GM11168 (cell line): ENCODE results near the gene RAB31.
"Not testable (repeated sequence)": the region's sequence is repeated elsewhere in the genome, so short reads cannot be mapped to it uniquely, and the experiment has no call there.

ENCODE experiments used
- in situ Hi-C: fragments of 300-500 bp; cut with MboI; formaldehyde crosslinking; loops from one replicate; pipeline ENCODE4 v1.12.0; 2022; ENCODE audit warnings: low sequenced_read_pairs; ENCODE audit not compliant: unreplicated experiment

Gene RAB31

DNA sequence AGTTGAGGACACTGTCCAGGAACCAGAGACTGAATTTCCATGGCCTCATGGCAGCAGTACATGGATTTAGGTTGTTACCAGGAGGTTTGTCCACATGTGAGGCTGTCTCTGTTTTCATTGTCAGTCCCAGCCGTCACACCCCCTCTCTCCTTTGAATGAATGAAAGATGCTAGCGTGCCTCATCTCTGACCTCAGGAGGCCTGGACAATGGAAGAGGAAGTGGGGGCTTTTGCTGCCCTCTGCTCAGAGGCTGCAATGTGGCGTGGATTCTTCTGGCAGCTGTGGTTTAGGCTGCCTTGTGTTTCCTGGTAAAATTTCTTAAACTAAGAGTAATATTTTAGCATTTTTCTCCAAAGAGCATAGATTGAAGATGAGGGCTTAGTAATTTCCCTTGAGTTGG is 47.5 kb downstream of the RAB31 start:
- in situ Hi-C loops, result no loop called here

DNA sequence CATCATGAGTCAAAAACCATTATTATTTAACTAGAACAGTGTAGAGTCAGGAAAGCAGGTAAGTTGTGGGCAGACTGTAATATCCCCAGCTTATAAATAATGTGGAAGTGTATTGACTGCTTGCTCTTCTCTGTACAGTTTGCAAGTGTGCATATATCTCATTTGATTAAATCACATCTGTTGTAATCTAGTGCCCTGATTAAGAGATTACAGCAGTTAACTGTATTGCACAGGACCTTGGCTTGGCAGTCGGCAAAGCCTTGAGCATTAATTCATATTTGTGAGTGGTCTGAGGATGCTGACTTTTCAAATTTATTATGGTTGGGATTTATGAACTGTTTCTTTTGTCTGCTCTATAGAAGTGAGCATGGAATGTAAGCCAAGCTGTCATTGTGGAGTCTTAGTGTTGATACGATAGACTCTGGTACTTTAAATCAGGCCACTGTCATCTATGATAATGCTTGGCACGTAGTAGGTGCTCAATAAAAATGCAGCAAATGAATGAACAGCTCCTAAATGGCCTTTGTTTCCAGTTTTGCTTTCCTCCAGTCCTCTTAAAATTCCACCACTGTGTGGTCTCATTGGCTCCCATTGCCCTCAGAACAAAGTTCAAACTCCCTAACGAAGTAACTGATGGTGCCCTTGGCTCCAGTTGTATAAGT is 48.3 kb downstream of the RAB31 start:
- in situ Hi-C loops, result no loop called here

DNA sequence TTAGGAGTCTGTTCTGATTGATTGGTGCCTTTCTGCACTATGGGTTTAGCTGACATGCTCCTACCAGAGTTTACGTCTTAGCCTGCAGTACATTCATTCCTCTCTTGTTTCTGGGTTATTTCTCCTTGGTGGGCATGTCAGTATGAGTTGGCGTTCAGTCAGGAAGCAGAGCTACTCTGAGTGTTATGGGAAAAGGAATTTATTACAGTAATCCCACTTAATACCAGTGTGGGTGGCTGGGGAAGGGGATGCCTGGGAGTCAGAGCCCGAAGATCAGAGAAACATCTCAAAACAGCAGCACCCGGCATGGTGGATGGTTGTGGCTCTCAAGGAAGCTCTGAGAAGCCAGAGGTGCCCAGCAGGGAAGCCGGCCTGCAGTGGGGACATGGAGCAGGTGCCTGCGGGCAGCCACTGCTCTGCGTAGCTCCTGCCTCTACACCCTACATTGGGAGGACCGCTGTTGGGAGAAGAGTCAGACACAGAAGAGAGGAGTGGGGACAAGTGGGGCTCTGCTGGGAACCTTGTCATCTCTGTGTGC is 48.9 kb downstream of the RAB31 start:
- in situ Hi-C loops, result no loop called here

DNA sequence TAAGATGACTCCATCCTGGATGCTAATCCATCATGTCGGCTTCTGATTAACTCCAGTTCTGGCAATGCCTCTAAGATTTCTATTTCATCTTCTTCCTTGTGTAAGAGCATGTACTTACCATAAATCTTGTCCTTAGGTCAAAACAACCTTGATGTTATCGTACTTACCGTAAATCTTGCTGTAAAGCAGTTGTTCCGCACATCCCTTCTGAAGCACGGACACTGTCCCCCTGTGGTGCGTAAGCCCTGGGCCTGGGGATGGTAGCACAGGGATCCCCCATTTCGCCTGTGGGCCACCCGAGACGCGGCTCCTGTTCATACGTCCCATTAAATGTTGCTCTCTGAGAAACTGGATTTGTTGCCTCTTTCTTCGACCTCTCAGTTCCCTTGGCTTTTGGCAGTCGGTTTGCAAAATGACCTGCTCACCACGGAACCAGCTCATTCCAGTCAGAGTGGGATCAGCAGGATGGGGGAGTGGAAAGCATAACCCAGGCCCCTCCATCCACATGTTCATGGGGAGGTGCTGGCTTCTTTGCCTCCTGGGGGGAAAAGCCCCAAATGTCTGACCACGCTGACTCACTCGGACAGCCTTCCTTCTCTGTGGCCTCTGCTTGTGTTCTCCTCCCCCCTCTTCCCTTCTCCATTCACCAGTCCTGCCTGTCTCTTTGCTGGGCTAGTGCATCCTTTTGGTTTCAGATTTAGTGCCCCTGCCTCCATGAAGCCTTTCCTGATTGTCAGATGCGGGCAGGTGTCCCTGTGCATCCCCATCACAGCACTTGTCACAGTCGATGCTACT is 49.9 kb downstream of the RAB31 start:
- in situ Hi-C loops, result no loop called here

DNA sequence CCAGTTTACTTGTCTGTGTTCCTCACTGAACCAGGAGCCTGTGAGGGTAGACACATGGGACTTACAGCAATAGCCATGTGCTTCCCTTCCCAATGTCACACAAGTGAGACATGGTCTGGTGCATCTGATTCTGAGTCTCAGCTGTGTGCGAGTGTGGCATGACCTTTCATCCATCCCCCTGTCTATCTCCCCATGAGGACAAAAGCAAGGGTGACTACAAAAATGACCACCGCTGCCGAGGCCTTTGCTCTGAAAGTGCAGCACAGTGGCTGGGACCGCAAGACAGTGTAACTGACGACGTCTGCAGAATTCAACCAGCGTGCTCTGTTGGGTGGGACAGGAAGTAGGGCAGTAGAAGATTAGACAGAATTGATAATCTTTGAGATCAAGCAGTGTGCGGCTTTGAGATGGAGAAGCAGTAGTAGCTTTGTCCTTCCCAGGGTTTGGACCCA is 50.5 kb downstream of the RAB31 start:
- in situ Hi-C loops, result no loop called here

DNA sequence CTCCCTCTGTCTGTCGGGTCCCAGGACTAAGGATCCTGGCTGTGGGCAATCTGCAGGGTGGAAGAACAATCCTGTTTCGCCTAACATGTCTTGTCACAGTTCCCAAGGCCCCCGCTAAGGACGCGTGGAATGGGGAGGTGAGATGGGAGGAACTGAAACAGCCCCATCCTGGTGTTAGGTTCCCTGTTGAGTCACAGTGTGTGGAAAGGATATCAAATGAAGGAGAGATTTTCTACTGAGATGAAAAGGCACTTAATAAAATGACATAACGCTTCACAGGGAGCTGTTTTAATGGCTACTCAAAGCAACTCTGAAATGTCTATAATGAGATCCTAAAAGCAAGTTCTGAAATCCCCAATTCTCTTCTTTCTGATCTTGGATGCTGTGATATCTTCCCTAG is 52.5 kb downstream of the RAB31 start:
- in situ Hi-C loops, result no loop called here

DNA sequence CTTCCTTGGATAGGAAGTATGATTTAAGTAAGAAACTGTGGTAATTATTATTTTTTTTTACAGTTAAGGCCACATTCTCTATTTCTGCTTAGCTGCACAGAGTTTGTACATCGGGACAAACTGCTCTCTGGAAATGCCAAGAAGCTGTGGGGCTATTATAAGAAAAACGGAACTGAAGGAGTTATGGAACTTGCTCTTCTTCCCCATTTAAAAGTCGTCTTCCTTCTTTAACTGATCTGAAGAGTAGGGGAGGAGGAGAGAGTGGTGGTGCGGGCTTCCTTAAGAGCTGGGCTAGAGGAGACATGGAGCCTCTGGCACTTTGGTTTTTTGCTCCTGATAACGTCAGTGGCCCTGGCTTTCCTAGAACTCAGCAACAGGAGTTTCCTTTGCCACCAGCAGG is 54.4 kb downstream of the RAB31 start:
- in situ Hi-C loops, result no loop called here

DNA sequence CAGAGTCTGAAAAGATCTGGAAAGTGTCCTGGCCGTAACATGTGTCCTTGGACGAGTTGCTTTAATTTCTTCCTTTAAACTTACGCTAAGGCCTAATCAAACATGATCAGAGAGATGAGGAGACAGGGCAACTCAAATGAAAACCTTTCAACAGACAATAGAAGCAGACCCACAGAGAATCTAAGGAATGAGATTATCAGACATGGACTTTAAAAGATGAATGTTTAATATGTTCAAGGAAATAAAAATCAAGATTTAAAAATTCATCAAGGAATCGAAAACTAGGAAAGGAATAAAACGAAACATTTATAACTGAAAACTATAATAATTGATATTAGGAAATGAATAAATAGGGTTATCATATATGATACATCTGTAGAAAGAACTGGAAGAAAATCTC is 55.1 kb downstream of the RAB31 start:
- in situ Hi-C loops, result no loop called here

DNA sequence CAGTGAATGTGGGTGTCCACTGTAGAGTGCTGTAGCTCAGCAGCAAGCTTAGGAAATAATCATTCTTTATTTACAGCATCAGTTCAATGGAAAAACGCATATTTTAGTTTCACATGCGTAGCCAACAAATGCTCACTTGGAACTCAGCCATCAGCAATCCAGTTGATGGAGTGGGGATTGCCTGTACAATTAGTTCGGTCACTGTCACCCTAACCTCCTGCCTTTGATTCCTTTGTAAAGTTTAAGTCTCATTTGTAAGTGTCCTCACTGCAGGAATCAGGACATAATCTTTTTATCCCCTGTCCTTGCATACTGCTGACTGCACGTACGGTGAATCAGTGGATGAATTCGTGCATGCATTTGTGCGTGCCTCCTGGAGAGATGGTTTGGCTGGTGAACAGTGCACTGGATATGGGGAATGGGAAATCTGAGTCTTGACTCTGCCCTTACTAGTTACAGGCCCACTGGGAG is 55.9 kb downstream of the RAB31 start:
- in situ Hi-C loops, result no loop called here

DNA sequence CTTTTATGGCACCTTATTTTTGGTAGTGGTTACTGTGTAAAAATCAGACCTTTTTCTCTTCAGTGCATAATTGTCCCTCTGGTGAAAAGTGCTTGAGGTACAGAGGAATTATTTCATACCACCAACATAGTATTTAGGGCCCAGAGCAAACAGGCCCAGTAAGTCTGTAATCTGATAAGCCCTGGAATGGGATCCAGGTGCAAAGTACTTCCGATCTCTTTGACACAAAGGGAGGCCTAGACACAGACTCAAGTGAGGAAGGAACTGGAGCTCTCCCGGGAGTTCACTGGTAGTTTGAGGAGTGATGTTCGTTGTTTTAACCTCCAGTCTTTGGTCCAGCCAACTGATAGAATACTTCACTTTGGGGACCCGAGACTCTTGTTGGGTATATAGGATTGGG is 57.4 kb downstream of the RAB31 start:
- in situ Hi-C loops, result no loop called here

DNA sequence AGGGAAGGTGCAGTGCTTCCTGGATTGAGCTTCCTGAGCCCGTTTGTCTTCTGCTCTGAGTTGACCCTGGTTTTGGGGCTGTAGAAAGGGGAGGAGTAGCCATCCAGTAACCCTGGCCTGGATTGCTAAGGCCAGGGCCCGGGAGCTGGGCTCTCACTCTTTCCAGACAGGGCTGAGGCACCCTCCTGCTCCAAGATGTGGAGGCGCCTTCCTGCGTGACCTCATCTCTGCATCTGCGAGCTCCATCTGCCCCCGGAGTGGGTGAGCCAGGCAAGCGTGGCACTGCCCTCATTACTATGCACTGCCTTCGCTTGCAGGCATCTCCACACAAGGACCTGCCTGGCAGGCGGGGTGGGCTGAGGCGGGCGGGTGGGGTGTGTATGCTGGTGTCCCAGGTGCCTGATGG is 58.0 kb downstream of the RAB31 start:
- in situ Hi-C loops, result no loop called here

DNA sequence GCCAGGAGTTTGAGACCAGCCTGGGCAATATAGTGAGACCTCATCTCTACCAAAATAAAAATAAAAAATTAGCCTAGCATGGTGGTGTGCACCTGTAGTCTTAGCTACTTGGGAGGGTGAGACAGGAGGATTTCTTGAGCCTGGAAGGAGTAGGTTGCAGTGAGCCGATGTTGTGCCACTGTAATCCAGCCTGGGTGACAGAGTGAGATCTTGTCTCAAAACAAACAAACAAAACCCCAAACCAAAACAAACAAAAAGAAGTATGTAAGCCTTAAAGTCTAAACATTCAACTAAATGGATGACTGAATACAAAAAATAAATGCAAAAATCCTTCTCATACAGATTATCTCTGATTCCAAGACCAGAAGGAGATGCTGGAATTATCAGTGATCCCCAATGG is 58.6 kb downstream of the RAB31 start:
- in situ Hi-C loops, result no loop called here

DNA sequence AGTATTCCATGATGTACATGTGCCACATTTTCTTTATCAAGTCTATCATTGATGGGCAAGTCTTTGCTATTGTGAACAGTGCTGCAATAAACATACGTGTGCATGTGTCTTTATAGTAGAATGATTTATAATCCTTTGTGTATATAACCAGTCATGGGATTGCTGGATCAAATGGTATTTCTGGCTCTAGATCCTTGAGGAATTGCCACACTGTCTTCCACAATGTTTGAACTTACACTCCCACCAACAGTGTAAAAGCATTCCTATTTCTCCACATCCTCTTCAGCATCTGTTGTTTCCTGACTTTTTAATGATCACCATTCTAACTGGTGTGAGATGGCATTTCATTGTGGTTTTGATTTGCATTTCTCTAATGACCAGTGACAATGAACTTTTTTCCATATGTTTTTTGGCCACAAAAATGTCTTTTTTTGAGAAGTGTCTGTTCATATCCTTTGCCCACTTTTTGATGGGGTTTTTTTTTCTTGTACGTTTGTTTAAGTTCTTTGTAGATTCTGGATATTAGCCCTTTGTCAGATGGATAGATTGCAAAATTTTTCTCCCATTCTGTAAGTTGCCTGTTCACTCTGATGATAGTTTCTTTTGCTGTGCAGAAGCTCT is 60.1 kb downstream of the RAB31 start:
- in situ Hi-C loops, result not testable (repeated sequence)

DNA sequence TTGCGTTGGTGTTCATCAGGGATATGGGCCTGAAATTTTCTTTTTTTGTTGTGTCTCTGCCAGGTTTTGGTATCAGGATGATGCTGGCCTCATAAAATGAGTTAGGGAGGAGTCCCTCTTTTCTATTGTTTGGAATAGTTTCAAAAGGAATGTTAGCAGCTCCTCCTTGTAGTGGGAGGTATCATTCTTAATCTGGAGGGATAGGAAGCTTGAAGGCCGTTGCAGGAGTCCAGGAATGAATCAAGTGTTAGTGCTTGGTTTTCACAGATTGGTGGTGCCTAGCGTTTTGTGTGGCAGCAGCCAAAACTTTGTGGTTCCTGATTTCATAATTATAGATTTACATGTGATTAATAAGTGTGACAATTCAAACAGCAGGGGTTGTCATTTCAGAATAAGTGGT is 62.0 kb downstream of the RAB31 start:
- in situ Hi-C loops, result not testable (repeated sequence)

DNA sequence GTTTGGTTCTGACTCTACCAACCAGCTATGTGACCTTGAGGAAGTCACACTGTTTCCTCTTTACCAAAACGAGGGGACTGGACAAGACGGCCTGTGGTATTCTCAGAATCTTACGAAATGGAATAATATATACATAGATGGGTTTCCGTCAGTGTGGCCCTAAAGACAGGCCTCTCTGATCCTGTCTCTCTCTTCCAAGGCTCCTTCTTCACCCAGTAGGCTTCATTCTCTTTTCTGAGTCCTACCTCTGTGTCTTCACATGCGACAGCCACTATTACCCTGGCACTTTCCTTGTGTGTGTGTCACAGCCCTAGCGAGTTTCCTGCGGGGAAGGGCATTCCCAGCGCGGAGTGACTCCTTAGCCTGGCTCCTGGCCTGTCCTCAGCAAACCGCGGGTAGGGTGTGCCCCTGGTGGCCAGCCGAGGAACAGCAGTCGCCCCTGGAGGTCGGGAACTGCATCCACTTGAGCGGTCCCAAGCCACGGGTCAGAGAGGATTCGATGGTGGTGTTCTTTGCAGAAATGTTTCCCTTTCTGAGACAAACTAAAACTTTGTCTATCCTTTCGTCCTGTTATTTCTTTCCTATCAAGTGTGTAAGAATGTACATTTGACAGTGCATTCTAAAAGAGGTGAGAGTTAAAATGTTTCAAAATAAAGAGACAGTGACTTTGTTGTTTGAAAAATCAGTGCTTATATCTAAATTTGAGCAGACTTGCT is 63.3 kb downstream of the RAB31 start:
- in situ Hi-C loops, result no loop called here

DNA sequence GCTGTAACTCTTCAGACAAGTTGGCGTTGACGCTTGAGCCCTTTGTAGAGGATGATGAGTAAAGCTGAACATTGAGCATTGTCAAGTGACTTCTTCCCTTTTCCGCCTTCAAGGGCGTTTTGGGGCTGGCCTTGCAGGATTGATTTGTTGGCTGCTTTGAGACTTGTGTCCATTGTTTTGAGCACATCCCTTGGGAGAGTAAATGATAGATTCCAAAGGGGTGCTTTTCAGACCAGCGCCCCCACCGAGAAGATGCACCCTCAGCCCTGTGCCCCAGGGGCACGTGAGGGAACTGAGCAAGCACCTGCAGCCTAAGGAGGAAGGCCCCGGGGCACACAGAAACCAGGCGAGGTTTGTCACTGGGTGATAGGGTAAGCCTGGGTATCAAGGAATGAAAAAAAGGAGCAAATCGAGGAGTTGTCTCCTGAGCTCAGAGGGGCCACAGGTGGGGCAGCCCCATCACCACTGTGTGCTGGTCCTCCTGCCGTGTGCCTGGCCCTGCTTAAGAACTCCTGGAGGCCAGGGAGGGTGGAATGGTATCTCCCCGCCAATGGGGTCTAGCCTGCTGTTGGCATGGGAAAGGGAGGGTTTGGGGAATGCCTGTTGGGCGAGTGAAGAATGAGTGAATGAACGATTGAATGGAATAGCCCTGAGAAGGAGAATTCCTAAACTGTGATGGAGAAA is 64.0 kb downstream of the RAB31 start:
- in situ Hi-C loops, result no loop called here

DNA sequence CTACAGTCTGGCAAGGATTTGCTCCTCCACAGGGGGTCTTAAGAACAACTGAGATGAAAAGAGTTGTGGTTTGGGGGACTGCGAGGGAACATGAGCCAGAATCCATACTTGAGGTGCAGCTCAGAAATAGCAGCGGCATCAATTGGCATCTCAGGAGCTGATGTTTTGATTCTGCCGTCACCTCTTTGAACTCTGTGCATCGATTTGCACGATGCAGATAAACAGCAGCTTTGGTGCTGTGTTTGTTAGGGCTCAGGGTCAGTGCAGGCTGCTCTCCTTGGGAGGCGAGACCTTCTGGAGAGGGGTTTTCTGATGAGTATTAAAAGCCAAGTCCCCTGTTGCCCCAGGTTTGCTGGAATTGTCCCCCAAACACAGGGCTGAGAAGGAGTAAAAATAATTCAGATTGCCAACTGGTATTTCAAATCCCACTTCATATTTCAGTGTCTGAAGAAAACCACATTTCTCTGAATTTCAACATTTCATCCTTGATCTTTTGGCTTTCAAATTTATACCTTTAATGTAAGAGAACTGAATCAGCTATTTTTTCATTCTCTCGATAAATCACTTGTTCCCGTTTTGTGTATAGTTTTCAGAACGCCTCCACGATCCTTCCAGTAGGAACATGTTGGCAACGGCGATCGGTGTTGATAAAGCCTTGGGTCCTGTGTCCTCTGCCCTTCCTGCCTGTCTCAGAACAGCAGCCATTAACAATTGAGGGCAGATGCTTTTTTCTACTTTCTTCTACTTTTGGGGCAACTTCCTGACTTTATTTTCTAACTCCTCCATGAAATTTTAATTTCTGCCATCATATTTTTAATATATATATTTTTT is 65.0 kb downstream of the RAB31 start:
- in situ Hi-C loops, result no loop called here

DNA sequence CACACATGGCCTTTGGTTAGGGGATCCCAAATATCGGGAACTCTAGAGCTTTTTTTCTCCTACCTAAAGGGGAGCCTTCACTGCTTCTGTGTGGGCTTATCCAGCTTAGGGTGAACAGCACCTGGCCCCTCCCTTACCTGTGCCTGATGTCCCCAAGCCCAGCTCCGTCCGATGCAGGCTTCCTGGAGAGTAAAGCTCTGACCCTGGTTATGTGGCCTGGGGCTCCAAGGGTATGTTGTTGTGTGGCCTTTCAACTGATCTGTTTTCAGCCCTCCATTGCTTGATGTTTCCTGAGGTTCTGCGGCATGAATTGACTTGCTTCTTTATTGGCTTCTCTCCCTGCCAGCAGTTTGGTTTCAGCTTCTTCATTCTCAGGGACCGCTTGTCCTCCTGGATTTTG is 66.0 kb downstream of the RAB31 start:
- in situ Hi-C loops, result no loop called here

DNA sequence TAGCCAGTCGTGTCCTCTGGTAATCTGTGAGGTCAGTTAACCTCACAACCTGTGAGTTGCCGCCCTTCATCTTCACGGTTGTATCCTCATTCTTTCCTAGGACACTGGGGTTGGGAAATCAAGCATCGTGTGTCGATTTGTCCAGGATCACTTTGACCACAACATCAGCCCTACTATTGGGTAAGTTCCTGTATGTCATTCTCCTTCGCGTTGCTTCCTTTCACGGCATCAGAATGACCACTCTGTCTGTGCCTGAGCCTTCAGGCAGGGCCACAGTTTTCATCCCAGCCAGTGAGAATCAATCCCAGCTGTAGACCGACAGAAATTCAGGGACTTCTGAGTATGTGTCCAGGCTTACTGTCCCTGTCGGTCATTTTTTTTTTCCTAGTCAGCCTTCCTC is 67.1 kb downstream of the RAB31 start:
- in situ Hi-C loops, result no loop called here
